HG02759 (cell line): ENCODE data around the gene PFAS.

ENCODE experiments used
- ATAC-seq: cut with Tn5 transposase; IDR thresholded peaks from one replicate; pipeline ENCODE4 v1.9.1; 2021; ENCODE audit warnings: mild to moderate bottlenecking, moderate library complexity; ENCODE audit not compliant: unreplicated experiment

Gene PFAS

DNA sequence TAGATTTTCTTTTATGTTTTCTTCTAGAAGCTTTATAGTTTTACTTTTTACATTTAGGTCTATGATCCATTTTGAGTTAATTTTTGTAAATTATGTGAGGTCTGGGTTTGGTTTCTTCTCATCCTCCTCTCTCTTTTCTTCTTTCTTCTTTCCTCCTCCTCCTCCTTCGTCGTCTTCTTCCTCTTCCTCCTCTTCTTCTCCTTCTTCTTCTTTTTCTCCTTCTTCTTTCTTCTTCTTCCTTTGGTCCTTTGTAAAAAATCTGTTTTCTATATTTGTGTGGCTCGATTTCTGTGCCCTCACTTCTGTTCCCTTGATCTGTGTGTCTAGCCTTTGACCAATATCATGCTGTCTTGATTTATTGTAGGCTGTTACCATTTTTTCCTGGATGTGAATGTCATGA, 51.1 kb downstream of the PFAS start:
- ATAC-seq: no peak

DNA sequence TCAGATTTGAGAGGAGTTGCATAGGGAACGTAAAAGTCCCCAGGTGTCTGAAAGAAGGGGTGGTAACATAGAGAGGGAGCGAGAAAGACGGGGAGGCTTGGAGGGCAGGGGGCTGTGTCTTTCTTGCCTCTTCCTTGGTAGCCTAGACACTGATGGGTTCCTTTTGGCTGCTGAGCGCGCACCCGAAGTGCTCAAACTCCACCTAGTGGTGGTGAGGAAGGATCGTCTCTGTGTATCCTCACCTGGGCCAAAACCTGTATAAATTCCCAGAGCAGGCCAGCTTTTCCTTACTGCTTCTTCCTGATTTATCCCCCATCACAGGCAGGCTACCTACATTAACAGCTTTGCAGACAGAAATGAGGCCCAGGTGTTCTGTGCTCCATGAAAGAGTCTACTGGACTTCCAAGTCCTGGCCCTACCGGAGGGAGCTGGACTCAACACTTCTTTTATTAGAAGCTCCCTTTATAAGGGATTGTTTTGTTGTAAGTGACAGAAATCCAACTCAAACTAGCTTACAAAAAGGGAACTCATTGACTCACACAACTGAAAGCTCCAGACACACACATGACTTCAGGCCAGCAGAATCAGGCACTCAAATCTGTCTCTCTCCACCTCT, 51.6 kb downstream of the PFAS start:
- no peak for ATAC-seq

DNA sequence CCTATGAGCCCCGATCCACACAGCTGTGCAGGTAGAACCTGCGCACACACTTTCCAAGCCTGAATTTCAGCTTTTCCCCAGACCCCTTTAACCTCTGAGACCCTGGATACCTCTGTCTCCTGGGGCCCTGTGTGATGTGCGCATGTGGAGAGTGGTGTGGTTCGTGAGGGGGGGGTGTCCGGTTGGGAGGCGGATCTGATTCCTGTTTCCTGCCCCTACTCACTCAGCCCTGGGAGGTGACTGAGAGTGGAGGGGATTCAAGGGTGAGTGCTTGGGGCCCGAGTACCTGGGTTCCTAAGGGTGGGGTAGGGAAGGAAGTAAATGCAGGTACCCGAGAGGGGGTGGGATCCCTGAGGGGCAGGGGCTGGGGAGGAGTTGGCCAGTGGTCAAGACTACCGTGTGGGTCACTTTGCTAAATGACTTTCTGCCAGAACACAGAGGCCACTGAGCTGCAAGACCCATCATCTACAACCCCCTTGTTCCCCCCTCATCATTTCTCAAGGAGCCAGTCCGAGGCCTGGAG, 61.6 kb downstream of the PFAS start:
- no peak for ATAC-seq

DNA sequence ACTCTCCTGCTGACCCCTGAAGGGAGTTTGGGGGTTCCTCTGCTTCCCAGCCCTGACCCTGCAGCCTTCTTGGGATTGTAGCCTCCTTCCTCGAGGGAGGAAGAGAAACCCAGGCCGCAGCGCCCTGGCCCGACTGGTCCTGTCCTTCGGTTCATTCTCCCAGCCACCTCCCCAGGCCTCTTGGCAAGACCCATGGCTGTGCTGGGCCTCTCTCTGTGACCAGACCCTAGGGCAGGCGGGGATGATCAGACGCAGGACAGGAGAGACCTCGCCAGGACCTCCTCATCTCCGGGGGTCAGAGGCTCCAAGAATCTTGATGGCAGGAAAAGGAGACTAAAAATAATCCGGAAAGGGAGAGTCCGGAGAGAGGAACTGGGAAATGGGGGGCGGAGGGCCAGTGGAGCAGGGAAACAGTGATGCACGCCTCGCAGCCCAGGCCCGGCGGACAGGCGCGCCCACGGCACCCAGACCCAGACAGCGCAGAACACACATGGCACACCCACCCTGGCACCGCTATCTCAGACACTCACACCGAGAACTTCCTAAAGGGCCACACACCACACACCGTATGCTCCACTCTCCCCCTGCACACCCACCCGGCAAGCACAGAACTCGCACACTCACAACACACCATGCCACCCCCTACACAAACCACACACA, 62.2 kb downstream of the PFAS start:
- ATAC-seq: no peak

DNA sequence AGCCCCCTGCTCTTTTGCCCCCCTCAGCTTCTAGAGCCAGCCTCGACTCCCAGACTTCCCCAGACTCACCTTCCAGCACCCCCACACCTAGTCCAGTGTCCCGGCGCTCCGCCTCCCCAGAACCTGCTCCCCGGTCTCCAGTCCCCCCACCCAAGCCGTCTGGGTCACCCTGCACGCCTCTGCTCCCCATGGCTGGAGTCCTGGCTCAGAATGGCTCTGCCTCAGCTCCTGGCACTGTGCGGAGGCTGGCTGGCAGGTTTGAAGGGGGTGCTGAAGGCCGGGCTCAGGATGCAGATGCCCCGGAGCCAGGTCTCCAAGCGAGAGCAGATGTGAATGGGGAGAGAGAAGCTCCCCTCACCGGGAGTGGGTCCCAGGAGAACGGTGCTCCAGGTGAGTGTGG, 63.2 kb downstream of the PFAS start:
- no peak for ATAC-seq

DNA sequence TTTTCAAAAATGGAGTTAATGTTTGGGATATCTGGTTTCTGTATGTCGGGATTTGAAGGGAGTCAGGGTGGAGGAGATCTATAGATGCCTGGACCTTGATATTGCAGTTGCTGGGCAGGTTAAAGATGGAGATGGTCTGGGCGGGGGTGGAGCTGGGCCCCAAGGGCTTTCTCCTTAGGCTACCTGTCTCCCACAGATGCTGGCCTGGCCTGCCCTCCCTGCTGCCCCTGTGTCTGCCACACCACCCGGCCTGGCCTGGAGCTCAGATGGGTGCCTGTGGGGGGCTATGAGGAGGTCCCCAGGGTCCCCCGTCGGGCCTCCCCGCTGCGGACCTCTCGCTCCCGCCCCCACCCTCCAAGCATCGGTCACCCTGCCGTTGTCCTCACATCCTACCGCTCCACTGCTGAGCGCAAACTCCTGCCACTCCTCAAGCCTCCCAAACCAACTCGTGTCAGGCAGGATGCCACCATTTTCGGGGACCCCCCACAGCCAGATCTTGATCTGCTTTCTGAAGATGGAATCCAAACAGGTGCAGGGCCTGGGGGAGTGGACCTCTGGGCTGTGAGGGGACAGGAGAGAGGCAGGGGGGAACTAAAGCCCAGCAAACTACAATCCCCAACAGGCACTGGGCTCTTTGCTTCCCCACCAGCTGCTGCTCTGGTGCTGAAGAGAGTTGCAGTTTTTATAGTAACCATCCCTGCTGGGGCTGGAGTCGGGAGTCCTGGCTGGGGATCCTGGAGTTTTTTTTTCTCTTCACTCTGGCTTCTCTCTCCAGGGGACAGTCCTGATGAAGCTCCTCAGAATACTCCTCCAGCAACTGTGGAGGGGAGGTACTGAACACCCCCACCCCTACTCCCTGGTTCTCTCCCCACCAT, 63.9 kb downstream of the PFAS start:
- no peak for ATAC-seq

DNA sequence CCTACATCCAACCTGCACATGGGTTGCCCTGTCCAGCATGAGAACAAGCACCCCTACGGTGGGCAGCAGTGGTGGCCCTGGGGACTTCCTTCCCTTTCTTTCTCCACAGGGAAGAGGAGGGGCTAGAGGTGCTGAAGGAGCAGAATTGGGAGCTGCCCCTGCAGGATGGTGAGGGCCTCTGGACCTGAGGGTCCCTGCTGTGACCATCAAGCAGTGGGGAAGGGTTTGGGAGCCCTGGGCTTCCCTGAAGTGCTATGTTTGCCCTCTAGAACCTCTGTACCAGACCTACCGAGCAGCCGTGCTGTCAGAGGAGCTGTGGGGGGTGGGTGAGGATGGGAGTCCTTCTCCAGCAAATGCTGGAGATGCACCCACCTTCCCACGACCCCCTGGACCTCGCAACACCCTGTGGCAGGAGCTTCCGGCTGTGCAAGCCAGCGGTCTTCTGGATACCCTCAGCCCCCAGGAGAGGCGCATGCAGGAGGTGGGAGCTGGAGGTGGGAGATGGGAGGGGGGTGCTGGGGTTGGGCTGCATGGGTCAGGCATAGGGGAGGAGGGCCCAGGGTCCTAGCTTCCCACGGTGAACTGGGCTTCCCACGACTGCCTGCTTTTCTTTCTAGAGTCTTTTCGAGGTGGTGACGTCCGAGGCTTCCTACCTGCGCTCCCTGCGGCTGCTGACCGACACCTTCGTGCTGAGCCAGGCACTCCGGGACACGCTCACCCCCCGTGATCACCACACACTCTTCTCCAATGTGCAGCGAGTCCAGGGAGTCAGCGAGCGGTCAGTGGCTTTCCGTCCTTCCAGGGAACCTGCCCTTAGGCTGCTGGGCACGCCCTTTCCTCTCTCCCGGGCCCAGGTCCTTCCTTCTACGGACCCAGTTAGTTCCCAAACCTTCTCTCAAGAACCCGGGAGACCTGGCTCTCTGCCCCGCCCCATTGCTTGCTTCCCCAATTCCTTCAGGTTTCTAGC, 66.0 kb downstream of the PFAS start:
- ATAC-seq: no peak

DNA sequence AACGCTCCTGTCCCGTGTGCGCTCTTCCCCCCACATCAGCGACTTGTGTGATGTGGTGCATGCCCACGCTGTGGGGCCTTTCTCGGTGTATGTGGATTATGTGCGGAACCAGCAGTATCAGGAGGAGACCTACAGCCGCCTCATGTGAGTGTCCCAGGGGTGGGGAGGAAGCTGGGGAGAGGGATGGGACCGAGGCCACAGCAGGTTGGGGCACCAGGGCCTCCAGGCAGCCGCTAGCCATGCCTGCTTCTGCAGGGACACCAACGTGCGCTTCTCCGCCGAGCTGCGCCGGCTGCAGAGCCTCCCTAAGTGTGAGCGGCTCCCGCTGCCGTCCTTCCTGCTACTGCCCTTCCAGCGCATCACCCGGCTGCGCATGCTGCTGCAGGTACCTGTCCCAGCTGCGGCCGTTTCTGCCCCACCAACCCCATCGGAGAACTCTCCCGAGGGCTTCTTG, 66.7 kb downstream of the PFAS start:
- ATAC-seq: no peak

DNA sequence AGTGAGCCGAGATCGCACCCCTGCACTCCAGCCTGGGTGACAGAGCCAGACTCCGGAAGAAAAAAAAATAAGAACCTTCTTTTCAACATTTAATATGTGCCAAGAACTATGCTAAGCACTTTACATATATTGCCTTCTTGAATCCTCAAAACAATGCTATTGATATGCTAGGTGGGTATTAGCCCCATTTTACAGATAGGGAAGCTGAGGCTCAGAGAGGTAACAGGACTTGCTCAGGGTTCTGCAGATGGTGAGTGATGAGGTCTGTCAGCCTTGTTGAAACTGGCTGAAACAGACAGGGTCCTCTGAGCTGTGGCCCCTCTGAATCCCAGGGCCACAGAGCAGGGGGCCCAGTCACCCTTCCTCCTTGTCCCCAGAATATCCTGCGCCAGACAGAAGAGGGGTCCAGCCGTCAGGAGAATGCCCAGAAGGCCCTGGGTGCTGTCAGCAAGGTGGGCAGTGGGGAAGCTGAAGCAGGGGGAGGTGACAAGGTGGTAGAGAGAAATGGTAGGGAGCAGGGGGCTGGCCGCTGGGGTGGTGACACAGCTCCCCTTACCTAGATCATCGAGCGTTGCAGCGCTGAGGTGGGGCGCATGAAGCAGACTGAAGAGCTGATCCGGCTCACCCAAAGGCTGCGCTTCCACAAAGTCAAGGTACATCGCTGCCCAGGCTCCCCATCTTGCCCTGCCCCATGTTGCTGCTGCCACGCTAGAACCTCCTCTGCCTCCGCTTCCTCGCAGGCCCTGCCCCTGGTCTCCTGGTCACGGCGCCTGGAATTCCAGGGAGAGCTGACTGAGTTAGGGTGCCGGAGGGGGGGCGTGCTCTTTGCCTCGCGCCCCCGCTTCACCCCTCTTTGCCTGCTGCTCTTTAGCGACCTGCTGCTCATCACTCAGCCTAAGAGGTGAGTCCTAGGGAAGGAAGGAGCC, 69.2 kb downstream of the PFAS start:
- no peak for ATAC-seq
